H1 (cell line): ENCODE measurements around the gene VPS18. TPM values are rescaled to one million over a fixed set of nuclear protein-coding genes. Genes with fewer than 3 reads are reported as not detected.

ENCODE experiments used
- CTCF ChIA-PET: fragments of 300-600 bp; sonication (Branson Sonifier 250); formaldehyde crosslinking; loops from one replicate; lab custom pipeline; 2021; ENCODE audit not compliant: partially characterized antibody; lab: Charles Lee
- POLR2A ChIA-PET: fragments of 300-600 bp; sonication (Branson Sonifier 250); formaldehyde crosslinking; loops from one replicate; lab custom pipeline; 2021; ENCODE audit warnings: inconsistent platforms; ENCODE audit not compliant: partially characterized antibody; lab: Charles Lee
- DNase-seq, 2 experiments: peaks; one replicate each; pipeline versions ENCODE4 v3.0.0 to v3.0.0-alpha.2; 2010 to 2022; ENCODE audit warnings: low spot score in 2 of 2, low read depth in 1 of 2, mixed read lengths in 1 of 2
- FAIRE-seq: peaks from 2 replicates; lab custom pipeline; 2011; peaks lifted over from hg19 to GRCh38; lab: Jason Lieb, UNC
- H2AFZ ChIP-seq: 2 replicates; pipeline ENCODE4 v1.8.1; 2012; ENCODE audit warnings: low read length, inconsistent platforms
- H2AK5ac ChIP-seq: 2 replicates; pipeline ENCODE4 v1.6.1; 2013; ENCODE audit warnings: low read depth, low read length
- H2BK120ac ChIP-seq: replicated peaks from 2 replicates; pipeline ENCODE3; 2013; ENCODE audit warnings: low read depth, low read length, inconsistent platforms
- H2BK12ac ChIP-seq: 2 replicates; pipeline ENCODE4 v1.6.1; 2013; ENCODE audit warnings: low read depth, low read length
- H2BK15ac ChIP-seq: 2 replicates; pipeline ENCODE4 v1.6.1; 2013; ENCODE audit warnings: low read length
- H2BK20ac ChIP-seq: 2 replicates; pipeline ENCODE4 v1.6.1; 2013; ENCODE audit warnings: low read length
- H2BK5ac ChIP-seq: 2 replicates; pipeline ENCODE4 v1.6.1; 2013; ENCODE audit warnings: low read depth, low read length
- H3K14ac ChIP-seq: 2 replicates; pipeline ENCODE4 v1.6.1; 2013; ENCODE audit warnings: inconsistent platforms; ENCODE audit not compliant: insufficient read length
- H3K18ac ChIP-seq: 2 replicates; pipeline ENCODE4 v1.6.1; 2013; ENCODE audit warnings: low read length; ENCODE audit errors: extremely low read depth
- H3K23ac ChIP-seq: 2 replicates; pipeline ENCODE4 v1.6.1; 2013; ENCODE audit warnings: inconsistent platforms; ENCODE audit not compliant: insufficient read length
- H3K23me2 ChIP-seq: 2 replicates; pipeline ENCODE4 v1.6.1; 2013; ENCODE audit warnings: low read depth, low read length
- H3K27ac ChIP-seq: 2 replicates; pipeline ENCODE4 v1.6.1; 2011; ENCODE audit warnings: low read depth, low read length, inconsistent platforms
- H3K27me3 ChIP-seq, 4 experiments: replicated peaks in 1 of 4; 1 replicate in 1 of 4; 2 replicates in 3 of 4; pipeline versions ENCODE4 v1.6.1 to v1.8.1; 2011 to 2013; ENCODE audit warnings: low read length in 3 of 4, mild to moderate bottlenecking in 3 of 4, inconsistent platforms in 2 of 4, mixed read lengths in 2 of 4, moderate library complexity in 1 of 4; ENCODE audit not compliant: control insufficient read depth in 3 of 4, insufficient read depth in 3 of 4; ENCODE audit errors: extremely low read depth in 1 of 4
- H3K36me3 ChIP-seq, 4 experiments: 2 replicates each; pipeline versions ENCODE4 v1.6.1 to v1.8.1; 2011 to 2013; ENCODE audit warnings: mild to moderate bottlenecking in 4 of 4, low read length in 3 of 4, moderate library complexity in 2 of 4, control low read depth in 1 of 4, inconsistent platforms in 1 of 4; ENCODE audit not compliant: insufficient read depth in 4 of 4, control insufficient read depth in 2 of 4
- H3K4ac ChIP-seq: replicated peaks from 2 replicates; pipeline ENCODE3; 2013; ENCODE audit warnings: low read length, low read depth, mixed read lengths, inconsistent platforms; ENCODE audit not compliant: insufficient read length
- H3K4me1 ChIP-seq, 4 experiments: replicated peaks in 1 of 4; 1 replicate in 1 of 4; 2 replicates in 3 of 4; pipeline versions ENCODE4 v1.6.1 to v1.8.1; 2011 to 2013; ENCODE audit warnings: low read length in 3 of 4, inconsistent platforms in 2 of 4, mixed read lengths in 1 of 4; ENCODE audit not compliant: insufficient read depth in 4 of 4, control insufficient read depth in 3 of 4
- H3K4me2 ChIP-seq, 2 experiments: 2 replicates each; pipeline versions ENCODE4 v1.6.1 to v1.8.1; 2011 to 2013; ENCODE audit warnings: low read depth in 2 of 2, low read length in 2 of 2, control low read depth in 1 of 2, inconsistent platforms in 1 of 2, mild to moderate bottlenecking in 1 of 2; ENCODE audit not compliant: insufficient read depth in 1 of 2
- H3K4me3 ChIP-seq, 4 experiments: fragments of 200-600, 300-600 bp in 1 of 4; sonication (generic), shearing (Covaris generic), sonication (Bioruptor Twin) in 1 of 4; 2 replicates each; pipeline versions ENCODE4 v1.5.1 to v1.8.1; 2011 to 2016; ENCODE audit warnings: low read length in 4 of 4, low read depth in 3 of 4, control low read depth in 2 of 4, inconsistent platforms in 2 of 4, mild to moderate bottlenecking in 2 of 4, mixed read lengths in 1 of 4, moderate library complexity in 1 of 4; ENCODE audit not compliant: insufficient read depth in 2 of 4; ENCODE audit errors: extremely low read depth in 1 of 4
- H3K56ac ChIP-seq: replicated peaks from 2 replicates; pipeline ENCODE3; 2013; ENCODE audit warnings: low read depth, mild to moderate bottlenecking, mixed read lengths, low read length, inconsistent platforms; ENCODE audit not compliant: insufficient read length
- H3K79me1 ChIP-seq: 2 replicates; pipeline ENCODE4 v1.6.1; 2013; ENCODE audit warnings: low read depth, low read length, control low read depth
- H3K79me2 ChIP-seq, 2 experiments: 2 replicates each; pipeline versions ENCODE4 v1.6.1 to v1.8.1; 2012 to 2013; ENCODE audit warnings: low read length in 2 of 2, mild to moderate bottlenecking in 2 of 2, inconsistent platforms in 1 of 2; ENCODE audit not compliant: insufficient read depth in 2 of 2, control insufficient read depth in 1 of 2
- H3K9ac ChIP-seq, 4 experiments: replicated peaks in 1 of 4; 1 replicate in 1 of 4; 2 replicates in 3 of 4; pipeline versions ENCODE4 v1.6.1 to v1.8.1; 2011 to 2013; ENCODE audit warnings: low read depth in 3 of 4, low read length in 3 of 4, control low read depth in 2 of 4, mild to moderate bottlenecking in 2 of 4, moderate library complexity in 2 of 4, inconsistent platforms in 1 of 4; ENCODE audit errors: extremely low read depth in 1 of 4
- H3K9me3 ChIP-seq, 2 experiments: 2 replicates each; pipeline versions ENCODE4 v1.6.1 to v1.8.1; 2012 to 2013; ENCODE audit warnings: mild to moderate bottlenecking in 2 of 2, moderate library complexity in 2 of 2, control low read depth in 1 of 2, inconsistent platforms in 1 of 2, low read depth in 1 of 2, low read length in 1 of 2, mixed read lengths in 1 of 2; ENCODE audit not compliant: insufficient read depth in 2 of 2
- H4K20me1 ChIP-seq, 2 experiments: replicated peaks in 1 of 2; 2 replicates each; pipeline versions ENCODE3 to v1.8.1; 2011 to 2013; ENCODE audit warnings: inconsistent platforms in 2 of 2, low read length in 2 of 2, mild to moderate bottlenecking in 1 of 2; ENCODE audit not compliant: insufficient read depth in 2 of 2, control insufficient read depth in 1 of 2
- H4K5ac ChIP-seq: 2 replicates; pipeline ENCODE4 v1.6.1; 2013; ENCODE audit warnings: low read length, low read depth, mixed read lengths, inconsistent platforms; ENCODE audit not compliant: insufficient read length
- H4K8ac ChIP-seq: 2 replicates; pipeline ENCODE4 v1.8.0; 2013; ENCODE audit warnings: mild to moderate bottlenecking, moderate library complexity, low read length, inconsistent platforms; ENCODE audit not compliant: insufficient read depth; ENCODE audit errors: extremely low read depth
- H4K91ac ChIP-seq: replicated peaks from 2 replicates; pipeline ENCODE3; 2013; ENCODE audit warnings: low read length, mixed read lengths, inconsistent platforms; ENCODE audit not compliant: insufficient read length
- ASH2L ChIP-seq: fragments of 200-600, 300-600 bp; sonication (generic); IDR thresholded peaks from one replicate; pipeline ENCODE4 v1.7.1; 2017; ENCODE audit warnings: low read length
- BACH1 ChIP-seq: IDR thresholded peaks from 2 replicates; pipeline ENCODE4 v1.6.1; 2012; ENCODE audit warnings: low read length, improper control_type of control experiment
- CHD2 ChIP-seq: IDR thresholded peaks from 2 replicates; pipeline ENCODE4 v1.6.1; 2012; ENCODE audit warnings: low read length, improper control_type of control experiment
- CREB1 ChIP-seq: IDR thresholded peaks from 2 replicates; pipeline ENCODE4 v1.6.1; 2012; ENCODE audit warnings: inconsistent platforms
- CTCF ChIP-seq, 3 experiments: IDR thresholded peaks; 1 replicate in 2 of 3; 2 replicates in 1 of 3; pipeline versions ENCODE4 v1.5.1 to v1.6.1; 2011; ENCODE audit warnings: low read length in 3 of 3, mild to moderate bottlenecking in 3 of 3, inconsistent platforms in 2 of 3, low read depth in 1 of 3, moderate library complexity in 1 of 3; ENCODE audit not compliant: insufficient read depth in 1 of 3; ENCODE audit errors: control extremely low read depth in 1 of 3
- E2F6 ChIP-seq: IDR thresholded peaks from 2 replicates; pipeline ENCODE4 v1.6.1; 2012; ENCODE audit warnings: inconsistent platforms
- EZH2 ChIP-seq: fragments of 200-600 bp; sonication (generic); IDR thresholded peaks from 2 replicates; pipeline ENCODE4 v1.7.1; 2012; ENCODE audit warnings: low read depth, mild to moderate bottlenecking, moderate library complexity, low read length, inconsistent platforms; ENCODE audit not compliant: severe bottlenecking
- JUND ChIP-seq: IDR thresholded peaks from 2 replicates; pipeline ENCODE4 v1.6.1; 2011; ENCODE audit warnings: mild to moderate bottlenecking, improper control_type of control experiment, low read length
- KDM1A ChIP-seq: fragments of 200-600, 300-600 bp; sonication (generic); IDR thresholded peaks from 2 replicates; pipeline ENCODE4 v1.7.1; 2016; ENCODE audit warnings: mild to moderate bottlenecking, low read length, borderline replicate concordance
- TAF7 ChIP-seq: optimal IDR thresholded peaks from 2 replicates; pipeline ENCODE3; 2011; ENCODE audit warnings: low read depth, mild to moderate bottlenecking, inconsistent platforms, low read length, moderate library complexity, borderline replicate concordance
- ZNF274 ChIP-seq: IDR thresholded peaks from 2 replicates; pipeline ENCODE4 v1.7.0; 2012; ENCODE audit warnings: low read length, borderline replicate concordance; ENCODE audit errors: extremely low read depth
- WGBS, 2 experiments: shearing (Covaris generic) in 1 of 2; methylation state at CpG; one replicate each; pipeline versions ENCODE4 v1.1.6 to v1.1.7; 2013 to 2015; ENCODE audit warnings: low lambda C conversion rate in 2 of 2, mixed read lengths in 2 of 2, inconsistent platforms in 1 of 2, low coverage in 1 of 2, missing lambda C conversion rate in 1 of 2; ENCODE audit not compliant: insufficient replicate concordance in 2 of 2, insufficient coverage in 1 of 2, insufficient read length in 1 of 2; ENCODE audit errors: extremely low coverage in 1 of 2, missing lambda C conversion rate in 1 of 2; 5-methylcytosine and 5-hydroxymethylcytosine counted together
- polyA plus RNA-seq, 7 experiments: library from polyadenylated mRNA; depleted of rRNA in 3 of 7; stranded (reverse) in 5 of 7; unstranded in 2 of 7; fragments of >200 nt in 5 of 7; fragments of 200-250 nt in 2 of 7; gene quantifications; 1 replicate in 5 of 7; 2 replicates in 1 of 7; 4 replicates in 1 of 7; pipeline versions ENCODE4 v1.2.1 to v1.2.3, GENCODE V29; 2011 to 2013; ENCODE audit warnings: missing spikeins in 2 of 7, mixed read lengths in 2 of 7
- total RNA-seq: library from RNA; stranded (reverse); fragmentation: NEBNext Ultra II Directional; extraction: Animal tissue kit (Norgen Biotek cat#: 25700); gene quantifications from 2 replicates; pipeline ENCODE4 v1.2.1, GENCODE V29; 2021

The VPS18 gene
- total and polyA plus RNA-seq, 2 of the 8 experiments (the other 6 are each of a cell fraction or from before 2014, with no cell fraction given) = 28.9 to 32.7 TPM

- Histone ChIP-seq H3K14ac (no peak overlapping the region), H4K5ac (no peak overlapping the region), H3K9ac (no peak overlapping the region), H3K27ac (no peak overlapping the region), H4K8ac (no peak overlapping the region), H2AFZ (no peak overlapping the region), H3K4me2 (no peak overlapping the region), H2BK20ac (no peak overlapping the region), H3K56ac (no peak overlapping the region), H2AK5ac (no peak overlapping the region), H3K9me3 (no peaks in the 10 kb centered on the region), H3K23me2 (peaks cover 9% of the 10 kb centered on the region; the same call in 1 of the 2 replicates), H2BK120ac (no peak overlapping the region), H3K79me2 (no peaks in the 10 kb centered on the region), H2BK5ac (no peak overlapping the region), H2BK15ac (no peak overlapping the region), H3K4me1 (peaks cover 0 to 17% (median 10%) of the 10 kb centered on the region in 4 experiments; a peak in 5 of 7 replicates), H3K18ac (no peak overlapping the region), H3K79me1 (no peaks in the 10 kb centered on the region), H3K36me3 (no peaks in the 10 kb centered on the region), H3K27me3 (peaks cover 26 to 51% (median 42%) of the 10 kb centered on the region in 4 experiments), H3K4ac (no peak overlapping the region), H3K23ac (no peak overlapping the region), H2BK12ac (0 out of 2 replicates have a peak overlapping the region, but pooled peaks have one; percentile 3), H4K20me1 (peaks cover 2 to 12% of the 10 kb centered on the region in 2 experiments), H4K91ac (no peak overlapping the region), H3K4me3 (no peak overlapping the region)
- POLR2A ChIA-PET = interaction anchor here (0.7 to 43.8 kb wide), 3 partner anchors 11 to 17 kb away, joined by 3 to 1505 read pairs (median 5); partner anchors contain the start of gene CHAC1
- DNase-seq (no peak), FAIRE-seq (no peak)
- CTCF ChIA-PET = interaction anchor here (1.2 to 33.1 kb wide), 5 partner anchors 5 to 89 kb away, joined by 3 to 619 read pairs (median 590); partner anchors contain the start of genes CHAC1, DLL4 and VPS18
- 94% methylated on average over 6 of the region's 6 CpGs; no CpG with 5 or more reads in 1 of the 2 experiments for WGBS, 2 experiments
- TF ChIP-seq JUND = no peak
- no peak for TF ChIP-seq EZH2
- no peak for TF ChIP-seq ZNF274
- TF ChIP-seq CTCF (IDR thresholded peaks at IDR 0.05; ENCODE audit: control extremely low read depth in 1 of 3, insufficient read depth in 1 of 3, low read depth in 1 of 3, low read length in 3 of 3) = no peak
- TF ChIP-seq BACH1 = no peak
- TF ChIP-seq ASH2L = no peak
- TF ChIP-seq E2F6 = no peak
- no peak for TF ChIP-seq CREB1
- TF ChIP-seq CHD2 = no peak
- no peak for TF ChIP-seq TAF7
- TF ChIP-seq KDM1A = no peak
Observed at GRCh38 chr15:40934457-40934856, 40.2 kb downstream of the VPS18 start.
